HEK293T (cell line): Measurements from ENCODE around the gene WFS1.

Experiments used
- CTCF ChIA-PET: fragments of 350-600 bp; formaldehyde crosslinking; extraction: SDS; loops from one replicate; lab custom pipeline; 2021; ENCODE audit warnings: antibody characterized with exemption, inconsistent platforms; lab: Yijun Ruan, JAX
- POLR2A ChIA-PET: fragments of 350-600 bp; formaldehyde crosslinking; extraction: SDS; loops from one replicate; lab custom pipeline; 2020; ENCODE audit warnings: antibody characterized with exemption, inconsistent platforms; lab: Yijun Ruan, JAX
- DNase-seq: peaks from one replicate; pipeline ENCODE4 v3.0.0; 2012; ENCODE audit warnings: mixed read lengths; ENCODE audit errors: extremely low spot score
- ARNT ChIP-seq: fragments of 450-650 bp; IDR thresholded peaks from 2 replicates; pipeline ENCODE4 v1.6.1; 2017; ENCODE audit warnings: mild to moderate bottlenecking
- BHLHE40 ChIP-seq: fragments of 450-650 bp; IDR thresholded peaks from 2 replicates; pipeline ENCODE4 v1.6.1; 2016; ENCODE audit warnings: mild to moderate bottlenecking, moderate library complexity, borderline replicate concordance
- CTBP1 ChIP-seq: fragments of 450-650 bp; IDR thresholded peaks from 2 replicates; pipeline ENCODE4 v1.6.1; 2016; ENCODE audit warnings: borderline replicate concordance
- ELF4 ChIP-seq: fragments of 450-650 bp; IDR thresholded peaks from 2 replicates; pipeline ENCODE4 v1.6.1; 2017; ENCODE audit warnings: antibody characterized with exemption
- FOXA1 ChIP-seq: fragments of 450-650 bp; IDR thresholded peaks from 2 replicates; pipeline ENCODE4 v1.6.1; 2016; ENCODE audit warnings: mild to moderate bottlenecking
- FOXK2 ChIP-seq: fragments of 450-650 bp; IDR thresholded peaks from 2 replicates; pipeline ENCODE4 v1.6.1; 2016; ENCODE audit warnings: mild to moderate bottlenecking
- FOXM1 ChIP-seq: fragments of 450-650 bp; IDR thresholded peaks from 2 replicates; pipeline ENCODE4 v1.6.1; 2017; ENCODE audit warnings: mild to moderate bottlenecking, borderline replicate concordance
- HDGF ChIP-seq: fragments of 450-650 bp; IDR thresholded peaks from 2 replicates; pipeline ENCODE4 v1.6.1; 2017; ENCODE audit warnings: antibody characterized with exemption, borderline replicate concordance
- L3MBTL2 ChIP-seq: fragments of 450-650 bp; conservative IDR thresholded peaks from 2 replicates; pipeline ENCODE4 v1.6.1; 2016; ENCODE audit warnings: mild to moderate bottlenecking
- LEF1 ChIP-seq: fragments of 450-650 bp; IDR thresholded peaks from 2 replicates; pipeline ENCODE4 v1.6.1; 2017; ENCODE audit warnings: mild to moderate bottlenecking, borderline replicate concordance
- NFRKB ChIP-seq: fragments of 450-650 bp; IDR thresholded peaks from 2 replicates; pipeline ENCODE4 v1.6.1; 2016; ENCODE audit warnings: mild to moderate bottlenecking, moderate library complexity
- SP1 ChIP-seq: fragments of 450-650 bp; IDR thresholded peaks from 2 replicates; pipeline ENCODE4 v1.6.1; 2017
- SUZ12 ChIP-seq: fragments of 450-650 bp; IDR thresholded peaks from 2 replicates; pipeline ENCODE4 v1.6.1; 2016; ENCODE audit warnings: mild to moderate bottlenecking
- TARDBP ChIP-seq: fragments of 450-650 bp; IDR thresholded peaks from 2 replicates; pipeline ENCODE4 v1.6.1; 2016
- ZNF384 ChIP-seq: fragments of 450-650 bp; IDR thresholded peaks from 2 replicates; pipeline ENCODE4 v1.6.1; 2016
- TF ChIP-seq, protein P1 (sequence below): fragments of 450-650 bp; IDR thresholded peaks from 2 replicates; pipeline ENCODE4 v1.6.1; 2016

The WFS1 gene

DNA sequence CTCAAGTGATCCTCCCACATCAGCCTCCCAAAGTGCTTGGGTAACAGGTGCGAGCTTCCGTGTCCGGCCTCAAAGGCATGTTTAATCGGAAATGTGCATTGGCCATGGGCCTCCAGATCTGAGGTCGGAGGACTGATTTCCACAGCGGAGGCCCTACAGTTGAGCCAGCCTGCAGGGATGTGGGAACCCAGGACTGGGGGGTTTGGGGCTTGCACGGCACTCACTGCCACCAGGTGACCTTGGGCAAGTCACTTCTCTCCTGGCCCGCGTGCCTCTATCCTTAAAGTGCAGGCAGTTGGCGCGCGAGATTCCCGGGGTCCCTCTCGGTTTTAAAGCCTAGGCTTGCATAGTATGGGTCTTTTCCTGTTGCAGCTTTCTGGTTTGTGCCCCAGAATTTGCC lies 18.3 kb upstream of the WFS1 start:
- DNase-seq = no peak
- ChIA-PET POLR2A (no interaction called here), CTCF (interaction anchor here (0.6 to 8.1 kb wide), 21 partner anchors 9 to 729 kb away, joined by 3 to 149 read pairs (median 4); partner anchors contain the start of genes JAKMIP1 and WFS1)
- no peak for TF ChIP-seq SUZ12
- TF ChIP-seq LEF1 = no peak
- no peak for TF ChIP-seq BHLHE40

- no peak for TF ChIP-seq HDGF
- no peak for TF ChIP-seq NFRKB
- TF ChIP-seq LEF1 = no peak
- no peak for TF ChIP-seq CTBP1
- TF ChIP-seq FOXA1 = no peak
- TF ChIP-seq, protein P1, sequence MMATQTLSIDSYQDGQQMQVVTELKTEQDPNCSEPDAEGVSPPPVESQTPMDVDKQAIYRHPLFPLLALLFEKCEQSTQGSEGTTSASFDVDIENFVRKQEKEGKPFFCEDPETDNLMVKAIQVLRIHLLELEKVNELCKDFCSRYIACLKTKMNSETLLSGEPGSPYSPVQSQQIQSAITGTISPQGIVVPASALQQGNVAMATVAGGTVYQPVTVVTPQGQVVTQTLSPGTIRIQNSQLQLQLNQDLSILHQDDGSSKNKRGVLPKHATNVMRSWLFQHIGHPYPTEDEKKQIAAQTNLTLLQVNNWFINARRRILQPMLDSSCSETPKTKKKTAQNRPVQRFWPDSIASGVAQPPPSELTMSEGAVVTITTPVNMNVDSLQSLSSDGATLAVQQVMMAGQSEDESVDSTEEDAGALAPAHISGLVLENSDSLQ = no peak
- no peak for TF ChIP-seq ZNF384
- no peak for TF ChIP-seq BHLHE40
- TF ChIP-seq ELF4 = no peak
- TF ChIP-seq FOXK2 = no peak
- TF ChIP-seq ARNT = no peak
- no peak for TF ChIP-seq FOXM1
- TF ChIP-seq L3MBTL2 = no peak
- no peak for DNase-seq
- ChIA-PET CTCF (interaction anchor here (2.0 to 8.1 kb wide), 2 partner anchors 79 to 254 kb away, joined by 12 to 149 read pairs; no protein-coding TSS in a partner anchor), POLR2A (no interaction called here)
These were observed 17.6 kb upstream of the WFS1 start for GRCh38 chr4:6252051-6252450.

GRCh38 chr4:6253111-6253510 lies 16.5 kb upstream of the WFS1 start:
- no peak for DNase-seq
- ChIA-PET CTCF (interaction anchor here (2.0 to 8.1 kb wide), 2 partner anchors 11 to 77 kb away, joined by 8 to 149 read pairs; no protein-coding TSS in a partner anchor), POLR2A (no interaction called here)
- no peak for TF ChIP-seq FOXA1
- no peak for TF ChIP-seq FOXK2
- TF ChIP-seq HDGF = no peak

DNA sequence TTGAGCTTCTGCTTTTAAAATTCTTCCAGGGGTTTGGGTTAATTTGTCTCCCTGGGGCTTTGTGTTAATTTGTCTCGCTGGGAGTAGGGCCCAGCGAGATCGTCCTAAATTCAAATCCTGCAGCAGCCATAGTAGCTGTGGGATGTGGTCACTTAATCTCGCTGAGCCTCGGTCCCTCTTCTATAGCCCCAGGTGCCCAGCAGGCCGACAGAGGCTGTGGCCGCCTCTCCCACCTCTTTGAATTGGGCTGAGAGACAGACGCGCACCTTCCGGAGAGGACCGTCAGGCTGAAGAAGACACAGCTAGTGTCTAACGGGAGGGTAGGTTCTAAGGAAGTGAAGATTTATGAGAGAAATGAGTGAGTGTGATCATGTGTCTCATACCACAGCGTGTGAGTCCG lies 15.7 kb upstream of the WFS1 start:
- ChIA-PET CTCF (interaction anchor here (0.7 to 8.1 kb wide), 4 partner anchors 10 to 293 kb away, joined by 3 to 149 read pairs (median 6); no protein-coding TSS in a partner anchor), POLR2A (no interaction called here)
- TF ChIP-seq TARDBP (no peak), FOXM1 (no peak), FOXA1 (no peak), SUZ12 (no peak), CTBP1 (no peak), LEF1 (no peak), ELF4 (no peak), SP1 (no peak), L3MBTL2 (no peak), ARNT (no peak), HDGF (no peak), BHLHE40 (no peak), ZNF384 (no peak)
- TF ChIP-seq, protein P1 = no peak
- no peak for DNase-seq

GRCh38 chr4:6256141-6256540 lies 13.5 kb upstream of the WFS1 start:
- CTCF ChIA-PET = interaction anchor here (2.3 kb wide), 1 partner anchor 75 kb away, joined by 5 read pairs; no protein-coding TSS in a partner anchor
- POLR2A ChIA-PET = no interaction called here
- DNase-seq = no peak
- TF ChIP-seq NFRKB = no peak
- TF ChIP-seq FOXM1 = no peak
- no peak for TF ChIP-seq BHLHE40
- no peak for TF ChIP-seq LEF1
- TF ChIP-seq ZNF384 = no peak
- no peak for TF ChIP-seq CTBP1
- TF ChIP-seq ARNT = no peak
- no peak for TF ChIP-seq TARDBP
- no peak for TF ChIP-seq SP1
- no peak for TF ChIP-seq ELF4
- TF ChIP-seq HDGF = no peak

- CTCF ChIA-PET = interaction anchor here (1.5 to 2.3 kb wide), 2 partner anchors 74 to 259 kb away, joined by 5 to 7 read pairs; no protein-coding TSS in a partner anchor
- no peak for DNase-seq
- POLR2A ChIA-PET = no interaction called here
These were observed 12.2 kb upstream of the WFS1 start for GRCh38 chr4:6257247-6258025.

More at GRCh38 chr4:6257247-6258025, 12.2 kb upstream of the WFS1 start:
- TF ChIP-seq HDGF (no peak), SUZ12 (no peak), SP1 (no peak), L3MBTL2 (no peak), ELF4 (no peak), FOXK2 (no peak), CTBP1 (no peak), NFRKB (no peak), ARNT (no peak), ZNF384 (no peak), FOXM1 (no peak), BHLHE40 (no peak), FOXA1 (no peak), LEF1 (no peak), TARDBP (no peak)
- TF ChIP-seq, protein P1 = no peak
